ENCODE data around the gene ASAH2. TPM values are rescaled to one million over a fixed set of nuclear protein-coding genes. Genes with fewer than 3 reads are reported as not detected.
"Not testable (repeated sequence)": the region's sequence is repeated elsewhere in the genome, so short reads cannot be mapped to it uniquely, and the experiment has no call there.

ASAH2 gene
- polyA plus RNA-seq, 4 donors, result 3.8 to 32.2 (median 14.1) TPM

GRCh38 chr10:50272531-50272930 is 21.2 kb upstream of the ASAH2 start:
- no peaks in the 10 kb centered on the region for H3K27me3 ChIP-seq (ENCODE audit: control insufficient read depth in 3 of 3, insufficient read depth in 3 of 3, low read length in 3 of 3)
- no peak for FAIRE-seq
- no peak overlapping the region for H3K4me3 ChIP-seq (ENCODE audit: low read depth in 1 of 3, low read length in 3 of 3)
- no peak overlapping the region for H3K27ac ChIP-seq (ENCODE audit: low read depth in 1 of 3, low read length in 2 of 3)
- no peaks in the 10 kb centered on the region for H3K4me1 ChIP-seq (ENCODE audit: control insufficient read depth in 3 of 3, insufficient read depth in 2 of 3, low read depth in 1 of 3, low read length in 2 of 3)
- no peaks in the 10 kb centered on the region for H3K36me3 ChIP-seq (ENCODE audit: control insufficient read depth in 3 of 3, insufficient read depth in 2 of 3, low read depth in 1 of 3, low read length in 3 of 3)
- H3K9me3 ChIP-seq (ENCODE audit: control insufficient read depth in 2 of 2, insufficient read depth in 1 of 2, low read depth in 1 of 2, low read length in 1 of 2), result no peaks in the 10 kb centered on the region
- DNase-seq, result no peak
- WGBS, 3 donors, result 94 to 95% (median 94%) methylated on average over 7 of the region's 7 CpGs

DNA sequence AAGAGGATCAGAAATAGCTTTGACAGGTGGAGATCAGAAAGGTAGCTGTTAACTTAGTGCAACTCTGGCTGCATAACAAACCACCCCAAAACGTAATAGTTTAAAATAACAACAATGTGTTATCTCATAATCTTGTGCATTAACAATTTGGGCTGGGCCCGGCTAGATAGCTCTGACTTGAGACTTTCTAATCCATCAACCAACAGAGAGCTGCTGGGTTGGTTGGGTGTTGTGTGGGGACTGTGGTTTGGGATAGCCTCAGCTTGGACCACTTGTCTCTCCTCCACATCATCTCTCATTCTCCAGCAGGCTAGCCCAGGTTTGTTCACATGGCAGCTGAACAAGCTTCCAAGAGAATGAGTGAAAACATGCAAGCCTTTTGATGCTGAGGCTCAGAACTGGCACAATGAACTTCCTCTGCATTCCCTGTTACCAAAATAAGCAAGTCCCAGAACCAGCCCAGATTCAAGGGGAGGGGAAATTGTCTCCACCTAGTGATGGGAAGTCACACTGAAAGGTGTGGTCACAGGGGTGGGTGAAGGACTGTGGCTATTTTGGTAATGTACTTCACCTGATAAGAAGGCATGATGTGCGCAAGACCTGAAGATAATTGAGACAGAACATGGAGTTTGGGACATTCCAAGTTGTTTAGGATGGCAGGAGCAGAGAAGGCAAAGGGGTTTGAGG is 20.4 kb upstream of the ASAH2 start:
- Histone ChIP-seq H3K4me3 (ENCODE audit: low read depth in 1 of 3, low read length in 3 of 3) (no peak overlapping the region), H3K9me3 (ENCODE audit: control insufficient read depth in 2 of 2, insufficient read depth in 1 of 2, low read depth in 1 of 2, low read length in 1 of 2) (no peaks in the 10 kb centered on the region), H3K4me1 (ENCODE audit: control insufficient read depth in 3 of 3, insufficient read depth in 2 of 3, low read depth in 1 of 3, low read length in 2 of 3) (no peaks in the 10 kb centered on the region), H3K27me3 (ENCODE audit: control insufficient read depth in 3 of 3, insufficient read depth in 3 of 3, low read length in 3 of 3) (no peaks in the 10 kb centered on the region), H3K36me3 (ENCODE audit: control insufficient read depth in 3 of 3, insufficient read depth in 2 of 3, low read depth in 1 of 3, low read length in 3 of 3) (no peaks in the 10 kb centered on the region), H3K27ac (ENCODE audit: low read depth in 1 of 3, low read length in 2 of 3) (no peak overlapping the region)
- DNase-seq (no peak), FAIRE-seq (no peak)
- 78 to 85% (median 85%) methylated on average over 3 of the region's 3 CpGs for WGBS, 3 donors

DNA sequence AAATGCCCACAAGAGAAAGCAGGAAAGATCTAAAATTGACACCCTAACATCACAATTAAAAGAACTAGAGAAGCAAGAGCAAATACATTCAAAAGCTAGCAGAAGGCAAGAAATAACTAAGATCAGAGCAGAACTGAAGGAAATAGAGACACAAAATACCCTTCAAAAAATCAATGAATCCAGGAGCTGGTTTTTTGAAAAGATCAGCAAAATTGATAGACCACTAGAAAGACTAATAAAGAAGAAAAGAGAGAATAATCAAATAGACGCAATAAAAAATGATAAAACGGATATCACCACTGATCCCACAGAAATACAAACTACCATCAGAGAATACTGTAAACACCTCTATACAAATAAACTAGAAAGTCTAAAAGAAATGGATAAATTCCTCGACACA is 16.6 kb upstream of the ASAH2 start:
- not testable (repeated sequence) for H3K27me3 ChIP-seq (ENCODE audit: control insufficient read depth in 3 of 3, insufficient read depth in 3 of 3, low read length in 3 of 3); H3K4me3 ChIP-seq (ENCODE audit: low read depth in 1 of 3, low read length in 3 of 3); H3K27ac ChIP-seq (ENCODE audit: low read depth in 1 of 3, low read length in 2 of 3); H3K36me3 ChIP-seq (ENCODE audit: control insufficient read depth in 3 of 3, insufficient read depth in 2 of 3, low read depth in 1 of 3, low read length in 3 of 3); DNase-seq; H3K9me3 ChIP-seq (ENCODE audit: control insufficient read depth in 2 of 2, insufficient read depth in 1 of 2, low read depth in 1 of 2, low read length in 1 of 2); FAIRE-seq; H3K4me1 ChIP-seq (ENCODE audit: control insufficient read depth in 3 of 3, insufficient read depth in 2 of 3, low read depth in 1 of 3, low read length in 2 of 3)
- 86 to 91% (median 90%) methylated on average over 3 of the region's 3 CpGs for WGBS, 3 donors

DNA sequence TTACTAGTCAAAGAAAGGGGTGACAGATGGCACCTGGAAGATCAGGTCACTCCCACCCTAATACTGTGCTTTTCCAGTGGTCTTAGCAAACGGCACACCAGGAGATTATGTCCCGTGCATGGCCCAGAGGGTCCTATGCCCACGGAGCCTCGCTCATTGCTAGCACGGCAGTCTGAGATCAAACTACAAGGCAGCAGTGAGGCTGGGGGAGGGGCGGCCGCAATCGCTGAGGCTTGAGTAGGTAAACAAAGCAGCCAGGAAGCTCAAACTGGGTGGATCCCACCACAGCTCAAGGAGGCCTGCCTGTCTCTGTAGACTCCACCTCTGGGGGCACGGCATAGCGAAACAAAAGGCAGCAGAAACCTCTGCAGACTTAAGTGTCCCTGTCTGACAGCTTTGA is 11.3 kb upstream of the ASAH2 start:
- not testable (repeated sequence) for H3K4me3 ChIP-seq (ENCODE audit: low read depth in 1 of 3, low read length in 3 of 3); FAIRE-seq; H3K9me3 ChIP-seq (ENCODE audit: control insufficient read depth in 2 of 2, insufficient read depth in 1 of 2, low read depth in 1 of 2, low read length in 1 of 2); H3K27me3 ChIP-seq (ENCODE audit: control insufficient read depth in 3 of 3, insufficient read depth in 3 of 3, low read length in 3 of 3); DNase-seq; H3K27ac ChIP-seq (ENCODE audit: low read depth in 1 of 3, low read length in 2 of 3); H3K36me3 ChIP-seq (ENCODE audit: control insufficient read depth in 3 of 3, insufficient read depth in 2 of 3, low read depth in 1 of 3, low read length in 3 of 3)
- WGBS, 3 donors, result 76 to 87% (median 81%) methylated on average over 10 of the region's 10 CpGs
- peaks cover 5 to 19% (median 11%) of the 10 kb centered on the region in 3 donors for H3K4me1 ChIP-seq (ENCODE audit: control insufficient read depth in 3 of 3, insufficient read depth in 2 of 3, low read depth in 1 of 3, low read length in 2 of 3)

- Histone ChIP-seq H3K36me3 (ENCODE audit: control insufficient read depth in 3 of 3, insufficient read depth in 2 of 3, low read depth in 1 of 3, low read length in 3 of 3) (no peaks in the 10 kb centered on the region), H3K27me3 (ENCODE audit: control insufficient read depth in 3 of 3, insufficient read depth in 3 of 3, low read length in 3 of 3) (peaks cover 0 to 2% (median 0%) of the 10 kb centered on the region in 3 donors), H3K27ac (ENCODE audit: low read depth in 1 of 3, low read length in 2 of 3) (peak overlapping the region in 1 of 3 donors; percentile 56), H3K9me3 (ENCODE audit: control insufficient read depth in 2 of 2, insufficient read depth in 1 of 2, low read depth in 1 of 2, low read length in 1 of 2) (peaks cover 0 to 3% of the 10 kb centered on the region in 2 donors), H3K4me3 (ENCODE audit: low read depth in 1 of 3, low read length in 3 of 3) (no peak overlapping the region), H3K4me1 (ENCODE audit: control insufficient read depth in 3 of 3, insufficient read depth in 2 of 3, low read depth in 1 of 3, low read length in 2 of 3) (peaks cover 5 to 19% (median 11%) of the 10 kb centered on the region in 3 donors)
- 3 to 16% (median 9%) methylated on average over 2 of the region's 2 CpGs for WGBS, 3 donors
- FAIRE-seq (no peak), DNase-seq (peak; percentile 88 to 97)
Observed at GRCh38 chr10:50260791-50261281, 9.5 kb upstream of the ASAH2 start.

GRCh38 chr10:50254479-50254878 is 3.2 kb upstream of the ASAH2 start:
- no peak for FAIRE-seq
- 52 to 72% (median 54%) methylated on average over 2 of the region's 2 CpGs for WGBS, 3 donors
- H3K9me3 ChIP-seq (ENCODE audit: control insufficient read depth in 2 of 2, insufficient read depth in 1 of 2, low read depth in 1 of 2, low read length in 1 of 2), result no peaks in the 10 kb centered on the region

DNA sequence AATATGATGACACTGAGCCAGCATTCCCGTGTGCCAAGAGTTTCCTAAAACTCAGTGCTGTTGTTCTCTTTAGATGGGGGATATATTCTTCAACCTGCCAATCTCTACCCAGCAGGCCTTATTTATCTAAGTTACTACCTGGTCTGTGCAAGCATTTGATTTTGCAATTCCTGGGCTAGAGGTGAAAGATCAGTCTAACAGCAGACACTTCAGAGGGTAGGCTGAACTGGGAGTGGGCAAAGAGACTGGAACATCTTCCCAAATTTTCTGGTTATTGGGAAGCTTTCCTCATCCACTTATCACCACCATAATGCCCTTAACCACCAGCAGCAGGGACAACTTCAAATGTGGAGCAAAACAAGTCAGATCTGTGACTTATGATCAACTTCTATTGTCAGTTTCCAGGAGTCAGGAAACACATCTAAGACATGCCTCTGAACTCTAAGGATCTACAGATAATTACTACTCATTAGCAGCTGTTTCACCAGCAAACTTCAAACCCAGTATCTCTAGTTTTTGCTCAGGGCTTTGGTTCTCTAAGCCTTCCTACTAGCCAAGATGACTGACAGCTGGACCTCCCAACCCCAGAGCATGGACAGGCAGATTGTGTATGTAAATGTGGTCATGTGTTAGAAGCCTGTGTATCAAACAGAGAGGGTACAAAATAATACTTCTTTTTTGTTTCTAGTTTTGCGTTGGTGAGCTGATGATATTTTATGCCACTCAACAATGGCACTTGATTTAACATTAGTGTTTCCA is 1.0 kb downstream of the ASAH2 start:
- FAIRE-seq (no peak), DNase-seq (peak; percentile 63 to 66)
- Histone ChIP-seq H3K36me3 (ENCODE audit: control insufficient read depth in 3 of 3, insufficient read depth in 2 of 3, low read depth in 1 of 3, low read length in 3 of 3) (no peaks in the 10 kb centered on the region), H3K4me3 (ENCODE audit: low read depth in 1 of 3, low read length in 3 of 3) (peak overlapping the region in 2 of 3 donors; percentile 36 to 54), H3K27me3 (ENCODE audit: control insufficient read depth in 3 of 3, insufficient read depth in 3 of 3, low read length in 3 of 3) (no peaks in the 10 kb centered on the region), H3K4me1 (ENCODE audit: control insufficient read depth in 3 of 3, insufficient read depth in 2 of 3, low read depth in 1 of 3, low read length in 2 of 3) (peaks cover 0 to 29% (median 0%) of the 10 kb centered on the region in 3 donors), H3K27ac (ENCODE audit: low read depth in 1 of 3, low read length in 2 of 3) (peak overlapping the region in 2 of 3 donors; percentile 70 to 77), H3K9me3 (ENCODE audit: control insufficient read depth in 2 of 2, insufficient read depth in 1 of 2, low read depth in 1 of 2, low read length in 1 of 2) (no peaks in the 10 kb centered on the region)
- WGBS, 3 donors, result 53 to 76% (median 56%) methylated on average over 2 of the region's 2 CpGs

More at GRCh38 chr10:50254479-50254878, 3.2 kb upstream of the ASAH2 start:
- no peak overlapping the region for H3K27ac ChIP-seq (ENCODE audit: low read depth in 1 of 3, low read length in 2 of 3)
- H3K4me3 ChIP-seq (ENCODE audit: low read depth in 1 of 3, low read length in 3 of 3), result no peak overlapping the region
- no peak for DNase-seq
- H3K4me1 ChIP-seq (ENCODE audit: control insufficient read depth in 3 of 3, insufficient read depth in 2 of 3, low read depth in 1 of 3, low read length in 2 of 3), result peaks cover 0 to 12% (median 4%) of the 10 kb centered on the region in 3 donors
- H3K27me3 ChIP-seq (ENCODE audit: control insufficient read depth in 3 of 3, insufficient read depth in 3 of 3, low read length in 3 of 3), result peaks cover 0 to 3% (median 0%) of the 10 kb centered on the region in 3 donors
- no peaks in the 10 kb centered on the region for H3K36me3 ChIP-seq (ENCODE audit: control insufficient read depth in 3 of 3, insufficient read depth in 2 of 3, low read depth in 1 of 3, low read length in 3 of 3)

GRCh38 chr10:50248598-50248997 is 2.7 kb downstream of the ASAH2 start:
- H3K4me3 ChIP-seq (ENCODE audit: low read depth in 1 of 3, low read length in 3 of 3), result peak overlapping the region in 1 of 3 donors; percentile 26
- DNase-seq, result peak; percentile 33 to 38
- no peak for FAIRE-seq
- H3K4me1 ChIP-seq (ENCODE audit: control insufficient read depth in 3 of 3, insufficient read depth in 2 of 3, low read depth in 1 of 3, low read length in 2 of 3), result peaks cover 0 to 35% (median 6%) of the 10 kb centered on the region in 3 donors
- no peaks in the 10 kb centered on the region for H3K9me3 ChIP-seq (ENCODE audit: control insufficient read depth in 2 of 2, insufficient read depth in 1 of 2, low read depth in 1 of 2, low read length in 1 of 2)
- peak overlapping the region in 2 of 3 donors; percentile 50 to 70 for H3K27ac ChIP-seq (ENCODE audit: low read depth in 1 of 3, low read length in 2 of 3)
- peaks cover 0 to 2% (median 0%) of the 10 kb centered on the region in 3 donors for H3K36me3 ChIP-seq (ENCODE audit: control insufficient read depth in 3 of 3, insufficient read depth in 2 of 3, low read depth in 1 of 3, low read length in 3 of 3)
- no peaks in the 10 kb centered on the region for H3K27me3 ChIP-seq (ENCODE audit: control insufficient read depth in 3 of 3, insufficient read depth in 3 of 3, low read length in 3 of 3)
- WGBS, 3 donors, result 37 to 70% (median 53%) methylated on average over 5 of the region's 5 CpGs
